Measurements from ENCODE around the gene HFE. TPM values are rescaled to one million over a fixed set of nuclear protein-coding genes. Genes with fewer than 3 reads are reported as not detected.
"Not testable (repeated sequence)": the region's sequence is repeated elsewhere in the genome, so short reads cannot be mapped to it uniquely, and the experiment has no call there.

Gene HFE
- total RNA-seq, 4 donors from 2014 or later, result 5.9 to 11.0 (median 9.0) TPM

- TF ChIP-seq POLR2A (IDR thresholded peaks at IDR 0.05), result no peak
- TF ChIP-seq CTCF (IDR thresholded peaks at IDR 0.05), result no peak
- no peak for TF ChIP-seq EP300 (IDR thresholded peaks at IDR 0.05)
- no peaks in the 10 kb centered on the region for H3K27me3 ChIP-seq
- 93% methylated on average over 3 of the region's 3 CpGs for WGBS, 2 donors
- no peak for DNase-seq (ENCODE audit: low spot score in 2 of 2)
- peak overlapping the region in 2 of 4 donors; percentile 95 to 100 for H3K27ac ChIP-seq
- no peaks in the 10 kb centered on the region for H3K9me3 ChIP-seq
- H3K4me1 ChIP-seq, result peaks cover 0 to 19% (median 4%) of the 10 kb centered on the region in 4 donors
- no peak overlapping the region for H3K4me3 ChIP-seq
- no peaks in the 10 kb centered on the region for H3K36me3 ChIP-seq
These were observed 29.3 kb upstream of the HFE start for GRCh38 chr6:26057899-26058298.

- not testable (repeated sequence) for H3K9me3 ChIP-seq; H3K27me3 ChIP-seq; H3K27ac ChIP-seq; H3K4me3 ChIP-seq; DNase-seq (ENCODE audit: low spot score in 2 of 2); H3K36me3 ChIP-seq
- WGBS, 2 donors, result 96 to 97% methylated on average over 12 of the region's 12 CpGs
- peaks cover 0 to 16% (median 3%) of the 10 kb centered on the region in 4 donors for H3K4me1 ChIP-seq
These were observed 28.7 kb upstream of the HFE start for GRCh38 chr6:26058477-26059033.

DNA sequence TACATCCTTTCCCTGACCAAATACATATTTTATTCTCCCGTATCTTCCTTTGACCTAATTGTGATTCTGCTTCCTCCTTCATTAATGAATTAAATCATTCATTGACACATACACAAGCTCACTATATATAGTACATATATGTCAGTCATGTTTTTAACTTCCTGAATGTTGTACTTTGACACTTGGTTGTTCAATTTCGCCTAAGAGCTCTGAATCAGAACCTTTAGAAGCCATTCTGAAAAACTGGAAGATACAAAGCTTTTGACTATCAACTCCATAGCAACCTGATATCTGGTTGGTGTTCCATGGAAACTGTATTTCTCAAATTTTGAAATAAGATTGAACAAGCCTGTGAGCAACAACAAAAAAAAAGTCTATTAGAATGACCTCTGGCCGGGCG lies 27.3 kb upstream of the HFE start:
- Histone ChIP-seq H3K27me3 (no peaks in the 10 kb centered on the region), H3K4me1 (peaks cover 0 to 6% (median 0%) of the 10 kb centered on the region in 4 donors), H3K27ac (no peak overlapping the region), H3K9me3 (no peaks in the 10 kb centered on the region), H3K4me3 (no peak overlapping the region), H3K36me3 (no peaks in the 10 kb centered on the region)
- TF ChIP-seq EP300 (IDR thresholded peaks at IDR 0.05), result no peak
- no peak for DNase-seq (ENCODE audit: low spot score in 2 of 2)
- 88 to 90% methylated on average over 4 of the region's 4 CpGs for WGBS, 2 donors

- Histone ChIP-seq H3K36me3 (no peaks in the 10 kb centered on the region), H3K4me3 (no peak overlapping the region), H3K27me3 (no peaks in the 10 kb centered on the region), H3K4me1 (peaks cover 0 to 14% (median 0%) of the 10 kb centered on the region in 4 donors), H3K27ac (no peak overlapping the region), H3K9me3 (no peaks in the 10 kb centered on the region)
- no peak for DNase-seq (ENCODE audit: low spot score in 2 of 2)
- no peak for TF ChIP-seq EP300 (IDR thresholded peaks at IDR 0.05)
- peak; percentile 60 to 84 (median 77) for TF ChIP-seq CTCF (IDR thresholded peaks at IDR 0.05)
- TF ChIP-seq POLR2A (IDR thresholded peaks at IDR 0.05), result no peak
- 30 to 35% methylated on average over 10 of the region's 10 CpGs for WGBS, 2 donors
These were observed 22.5 kb upstream of the HFE start for GRCh38 chr6:26064619-26065257.

GRCh38 chr6:26065952-26066380 lies 21.3 kb upstream of the HFE start:
- Histone ChIP-seq H3K9me3 (no peaks in the 10 kb centered on the region), H3K27ac (no peak overlapping the region), H3K27me3 (no peaks in the 10 kb centered on the region), H3K4me3 (no peak overlapping the region), H3K4me1 (peaks cover 0 to 14% (median 0%) of the 10 kb centered on the region in 4 donors), H3K36me3 (no peaks in the 10 kb centered on the region)
- TF ChIP-seq CTCF (IDR thresholded peaks at IDR 0.05) (peak; percentile 67 to 88 (median 84)), EP300 (IDR thresholded peaks at IDR 0.05) (peak in 1 of 2 donors; percentile 42), POLR2A (IDR thresholded peaks at IDR 0.05) (no peak)
- WGBS, 2 donors, result 0 to 1% methylated on average over 4 of the region's 4 CpGs
- peak in 1 of 2 donors; percentile 77 for DNase-seq (ENCODE audit: low spot score in 2 of 2)

- H3K9me3 ChIP-seq, result no peaks in the 10 kb centered on the region
- no peak overlapping the region for H3K4me3 ChIP-seq
- no peaks in the 10 kb centered on the region for H3K36me3 ChIP-seq
- DNase-seq (ENCODE audit: low spot score in 2 of 2), result no peak
- TF ChIP-seq CTCF (IDR thresholded peaks at IDR 0.05), result no peak
- no peak for TF ChIP-seq EP300 (IDR thresholded peaks at IDR 0.05)
- TF ChIP-seq POLR2A (IDR thresholded peaks at IDR 0.05), result no peak
- 62 to 69% methylated on average over 4 of the region's 4 CpGs for WGBS, 2 donors
- no peak overlapping the region for H3K27ac ChIP-seq
- H3K27me3 ChIP-seq, result no peaks in the 10 kb centered on the region
- H3K4me1 ChIP-seq, result peaks cover 0 to 14% (median 0%) of the 10 kb centered on the region in 4 donors
These were observed 19.9 kb upstream of the HFE start for GRCh38 chr6:26067367-26067766.
